ENCODE results near the gene STN1. TPM values are rescaled to one million over a fixed set of nuclear protein-coding genes. Genes with fewer than 3 reads are reported as not detected.

STN1 gene
- total and polyA plus RNA-seq, 2 of the 4 experiments (the other 2 are of a cell fraction): 17.8 to 32.3 TPM

DNA sequence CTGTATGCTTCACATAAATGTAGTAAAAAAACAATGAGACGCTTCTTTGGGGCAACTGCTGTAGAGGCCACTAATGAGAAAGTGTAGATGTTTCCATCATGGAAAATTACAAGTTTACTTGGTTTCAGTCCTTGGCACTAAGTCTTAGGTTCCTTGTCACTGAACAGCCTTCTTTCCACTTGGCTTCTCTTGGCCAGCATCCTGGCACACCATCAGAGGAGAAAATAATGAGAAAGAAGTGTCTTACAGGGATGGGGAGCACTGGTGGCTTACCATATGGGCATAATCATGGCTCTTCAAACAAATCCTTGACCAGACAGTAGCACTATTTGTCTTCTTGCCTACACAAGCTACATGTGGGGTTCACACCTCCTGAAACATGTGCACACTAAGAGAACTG is 40.1 kb downstream of the STN1 start:
- Histone ChIP-seq H3K56ac (ENCODE audit: extremely low read depth, insufficient read depth, low read length) (no peak overlapping the region), H4K5ac (ENCODE audit: low read depth, low read length) (no peak overlapping the region), H4K8ac (ENCODE audit: low read depth in 2 of 2, low read length in 2 of 2) (no peak overlapping the region), H2BK20ac (ENCODE audit: low read depth, low read length) (no peak overlapping the region), H3K9me3 (ENCODE audit: control insufficient read depth, insufficient read depth, low read length) (no peaks in the 10 kb centered on the region), H3K4me1 (ENCODE audit: control insufficient read depth, insufficient read depth, low read length) (no peaks in the 10 kb centered on the region), H3K36me3 (ENCODE audit: control insufficient read depth, insufficient read depth, low read length) (peaks cover 15% of the 10 kb centered on the region), H3K23ac (ENCODE audit: low read depth, low read length) (no peak overlapping the region), H3K27me3 (ENCODE audit: control insufficient read depth, insufficient read depth, low read length) (no peaks in the 10 kb centered on the region), H3K4ac (ENCODE audit: low read depth, low read length) (no peak overlapping the region), H2BK120ac (ENCODE audit: low read depth, low read length) (no peak overlapping the region), H3K14ac (replicated peaks; ENCODE audit: low read depth, low read length) (no peak overlapping the region), H3K4me3 (ENCODE audit: insufficient read depth, low read depth, low read length) (no peak overlapping the region), H2AFZ (replicated peaks; ENCODE audit: low read length, poor library complexity) (no peak overlapping the region), H3K79me1 (ENCODE audit: low read depth in 1 of 2, low read length in 2 of 2) (no peaks in the 10 kb centered on the region), H3K27ac (ENCODE audit: insufficient read depth, low read length) (no peak overlapping the region), H2AK5ac (ENCODE audit: low read depth, low read length) (no peak overlapping the region), H3K4me2 (ENCODE audit: low read depth, low read length) (no peak overlapping the region), H2AK9ac (replicated peaks; ENCODE audit: low read depth, low read length, poor library complexity) (no peak overlapping the region), H2BK5ac (ENCODE audit: low read depth, low read length, poor library complexity, severe bottlenecking) (no peak overlapping the region), H2BK15ac (ENCODE audit: low read depth, low read length) (no peak overlapping the region), H3K9ac (ENCODE audit: low read depth, low read length) (no peak overlapping the region), H4K91ac (ENCODE audit: insufficient read depth, low read depth, low read length) (no peak overlapping the region), H3K9me1 (ENCODE audit: insufficient read depth, low read length) (no peaks in the 10 kb centered on the region), H4K20me1 (ENCODE audit: insufficient read depth, low read length) (no peaks in the 10 kb centered on the region), H3K18ac (ENCODE audit: low read depth, low read length) (no peak overlapping the region)
- ChIA-PET POLR2A (ENCODE audit: unreplicated experiment) (no interaction called here), CTCF (no interaction called here)
- TF ChIP-seq MXI1 (IDR thresholded peaks at IDR 0.05; ENCODE audit: borderline replicate concordance, low read depth, low read length): no peak
- TF ChIP-seq POLR2A (IDR thresholded peaks at IDR 0.05; ENCODE audit: low read depth, low read length): no peak
- TF ChIP-seq, protein P1, sequence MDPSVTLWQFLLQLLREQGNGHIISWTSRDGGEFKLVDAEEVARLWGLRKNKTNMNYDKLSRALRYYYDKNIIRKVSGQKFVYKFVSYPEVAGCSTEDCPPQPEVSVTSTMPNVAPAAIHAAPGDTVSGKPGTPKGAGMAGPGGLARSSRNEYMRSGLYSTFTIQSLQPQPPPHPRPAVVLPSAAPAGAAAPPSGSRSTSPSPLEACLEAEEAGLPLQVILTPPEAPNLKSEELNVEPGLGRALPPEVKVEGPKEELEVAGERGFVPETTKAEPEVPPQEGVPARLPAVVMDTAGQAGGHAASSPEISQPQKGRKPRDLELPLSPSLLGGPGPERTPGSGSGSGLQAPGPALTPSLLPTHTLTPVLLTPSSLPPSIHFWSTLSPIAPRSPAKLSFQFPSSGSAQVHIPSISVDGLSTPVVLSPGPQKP (IDR thresholded peaks at IDR 0.05; ENCODE audit: borderline replicate concordance, low read depth, low read length): no peak
- no peak for TF ChIP-seq MAZ (IDR thresholded peaks at IDR 0.05; ENCODE audit: borderline replicate concordance, low read depth, low read length)
- TF ChIP-seq, protein P2, sequence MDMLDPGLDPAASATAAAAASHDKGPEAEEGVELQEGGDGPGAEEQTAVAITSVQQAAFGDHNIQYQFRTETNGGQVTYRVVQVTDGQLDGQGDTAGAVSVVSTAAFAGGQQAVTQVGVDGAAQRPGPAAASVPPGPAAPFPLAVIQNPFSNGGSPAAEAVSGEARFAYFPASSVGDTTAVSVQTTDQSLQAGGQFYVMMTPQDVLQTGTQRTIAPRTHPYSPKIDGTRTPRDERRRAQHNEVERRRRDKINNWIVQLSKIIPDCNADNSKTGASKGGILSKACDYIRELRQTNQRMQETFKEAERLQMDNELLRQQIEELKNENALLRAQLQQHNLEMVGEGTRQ (IDR thresholded peaks at IDR 0.05; ENCODE audit: low read depth, low read length): no peak
- no peak for TF ChIP-seq CHD1 (IDR thresholded peaks at IDR 0.05; ENCODE audit: low read depth, low read length)
- no peak for TF ChIP-seq BHLHE40 (IDR thresholded peaks at IDR 0.05; ENCODE audit: low read depth, low read length)
- TF ChIP-seq, protein P3, sequence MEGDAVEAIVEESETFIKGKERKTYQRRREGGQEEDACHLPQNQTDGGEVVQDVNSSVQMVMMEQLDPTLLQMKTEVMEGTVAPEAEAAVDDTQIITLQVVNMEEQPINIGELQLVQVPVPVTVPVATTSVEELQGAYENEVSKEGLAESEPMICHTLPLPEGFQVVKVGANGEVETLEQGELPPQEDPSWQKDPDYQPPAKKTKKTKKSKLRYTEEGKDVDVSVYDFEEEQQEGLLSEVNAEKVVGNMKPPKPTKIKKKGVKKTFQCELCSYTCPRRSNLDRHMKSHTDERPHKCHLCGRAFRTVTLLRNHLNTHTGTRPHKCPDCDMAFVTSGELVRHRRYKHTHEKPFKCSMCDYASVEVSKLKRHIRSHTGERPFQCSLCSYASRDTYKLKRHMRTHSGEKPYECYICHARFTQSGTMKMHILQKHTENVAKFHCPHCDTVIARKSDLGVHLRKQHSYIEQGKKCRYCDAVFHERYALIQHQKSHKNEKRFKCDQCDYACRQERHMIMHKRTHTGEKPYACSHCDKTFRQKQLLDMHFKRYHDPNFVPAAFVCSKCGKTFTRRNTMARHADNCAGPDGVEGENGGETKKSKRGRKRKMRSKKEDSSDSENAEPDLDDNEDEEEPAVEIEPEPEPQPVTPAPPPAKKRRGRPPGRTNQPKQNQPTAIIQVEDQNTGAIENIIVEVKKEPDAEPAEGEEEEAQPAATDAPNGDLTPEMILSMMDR (conservative IDR thresholded peaks at IDR 0.05; ENCODE audit: low read depth, low read length): no peak
- no peak for TF ChIP-seq CEBPB (IDR thresholded peaks at IDR 0.05; ENCODE audit: low read depth, low read length)
- no peak for TF ChIP-seq RAD21 (IDR thresholded peaks at IDR 0.05; ENCODE audit: low read length)
- no peak for TF ChIP-seq MAFK (IDR thresholded peaks at IDR 0.05; ENCODE audit: low read depth, low read length)
- no peak for TF ChIP-seq RFX5 (IDR thresholded peaks at IDR 0.05; ENCODE audit: low read depth, low read length)
- TF ChIP-seq SMC3 (IDR thresholded peaks at IDR 0.05; ENCODE audit: low read depth, low read length): no peak
- no peak for TF ChIP-seq FOS (IDR thresholded peaks at IDR 0.05; ENCODE audit: low read depth, low read length)
- no peak for TF ChIP-seq RCOR1 (IDR thresholded peaks at IDR 0.05; ENCODE audit: insufficient replicate concordance, low read length)
- TF ChIP-seq NFE2L2 (IDR thresholded peaks at IDR 0.05; ENCODE audit: low read depth, low read length): no peak
- DNase-seq (no peak), ATAC-seq (ENCODE audit: low read depth) (no peak)
- in situ Hi-C loops (cut with MboI; ENCODE audit: low sequenced_read_pairs) (no loop called here), intact Hi-C loops (cut with micrococcal nuclease) (no loop called here), dilution Hi-C loops (cut with HindIII; ENCODE audit: low sequenced_read_pairs, unreplicated experiment) (no loop called here)
- no TSS peak for BruUV-seq (replicated peaks)
- WGBS, 2 experiments (ENCODE audit: extremely low coverage in 2 of 2, insufficient read length in 1 of 2): no CpG with 5 or more reads among the region's 1 CpG

All from IMR-90 (cell line).